Breast epithelium (tissue), 4 donors: Measurements from ENCODE around the gene COL23A1. TPM values are rescaled to one million over a fixed set of nuclear protein-coding genes. Genes with fewer than 3 reads are reported as not detected.

Source experiments
- DNase-seq, 2 donors: peaks; one replicate each; pipeline ENCODE4 v3.0.0-alpha.2; 2019; ENCODE audit warnings: low spot score in 2 of 2
- H3K27ac ChIP-seq, 2 donors: fragments of 200-600 bp; sonication (generic) in 1 of 2; one replicate each; pipeline ENCODE4 v1.5.1; 2016 to 2019; ENCODE audit warnings: mild to moderate bottlenecking in 1 of 2
- H3K27me3 ChIP-seq, 2 donors: fragments of 200-600 bp; sonication (generic) in 1 of 2; one replicate each; pipeline versions ENCODE4 v1.5.1 to v1.6.0; 2017 to 2019; ENCODE audit warnings: control low read depth in 1 of 2, mild to moderate bottlenecking in 1 of 2
- H3K36me3 ChIP-seq: fragments of 200-600 bp; one replicate; pipeline ENCODE4 v1.5.1; 2019
- H3K4me1 ChIP-seq, 2 donors: fragments of 200-600 bp; sonication (generic); one replicate each; pipeline ENCODE4 v1.5.1; 2016 to 2019; ENCODE audit warnings: control low read depth in 1 of 2
- H3K4me3 ChIP-seq, 3 donors: fragments of 200-600 bp; sonication (generic); 1 replicate in 2 of 3; 2 replicates in 1 of 3; pipeline ENCODE4 v1.5.1; 2016 to 2019; ENCODE audit warnings: mild to moderate bottlenecking in 3 of 3, moderate library complexity in 2 of 3
- H3K9me3 ChIP-seq, 2 donors: fragments of 200-600 bp; sonication (generic) in 1 of 2; one replicate each; pipeline ENCODE4 v1.5.1; 2016 to 2019; ENCODE audit warnings: control low read depth in 1 of 2
- POLR2A ChIP-seq: fragments of 450-650 bp; IDR thresholded peaks from one replicate; pipeline ENCODE4 v1.6.1; 2016; ENCODE audit warnings: antibody characterized with exemption, mild to moderate bottlenecking, moderate library complexity
- POLR2AphosphoS5 ChIP-seq, 3 donors: sonication (generic); formaldehyde crosslinking; IDR thresholded peaks; one replicate each; pipeline ENCODE4 v1.6.1; 2017; ENCODE audit warnings: antibody characterized with exemption in 3 of 3
- intact Hi-C: fragments of 100-400 bp; cut with DNase I; formaldehyde crosslinking; loops from one replicate; pipeline ENCODE4 v1.15.1; 2023; ENCODE audit warnings: low total_unique reads
- total RNA-seq, 3 donors: library from RNA; depleted of rRNA; stranded (reverse); fragments of >200 nt; gene quantifications; one replicate each; pipeline ENCODE4 v1.1.0, GENCODE V29; 2016
- TF ChIP-seq, protein P1 (sequence below), 3 donors: fragments of 450-650 bp; IDR thresholded peaks; one replicate each; pipeline ENCODE4 v1.5.1; 2016 to 2017; ENCODE audit warnings: antibody characterized with exemption in 3 of 3, mild to moderate bottlenecking in 3 of 3, moderate library complexity in 3 of 3

Gene COL23A1
- total RNA-seq, 3 donors from 2014 or later: 0.32 to 3.3 (median 2.6) TPM

DNA sequence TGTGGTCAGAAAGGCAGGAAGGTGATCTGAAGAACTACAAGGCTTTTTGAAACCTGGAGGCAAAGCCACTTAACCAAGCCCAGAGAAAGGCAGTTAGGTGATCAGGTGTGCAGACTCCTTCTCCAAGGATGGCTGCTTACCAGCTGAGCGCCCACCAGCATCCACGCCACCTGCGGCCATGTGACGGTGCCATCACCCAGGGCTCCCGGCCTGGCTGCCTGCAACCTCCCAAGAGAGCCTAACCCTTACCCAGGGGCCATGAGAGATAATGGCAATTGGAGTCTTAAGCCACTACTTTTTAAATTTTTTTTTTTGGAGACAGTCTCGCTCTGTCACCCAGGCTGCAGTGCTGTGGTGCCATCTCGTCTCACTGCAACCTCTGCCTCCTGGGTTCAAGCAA is 324.4 kb downstream of the COL23A1 start:
- no peak for DNase-seq
- no peaks in the 10 kb centered on the region for H3K9me3 ChIP-seq
- no peak overlapping the region for H3K27ac ChIP-seq
- no peaks in the 10 kb centered on the region for H3K27me3 ChIP-seq
- TF ChIP-seq POLR2A (no peak), POLR2AphosphoS5 (IDR thresholded peaks at IDR 0.05) (no peak)
- TF ChIP-seq, protein P1, sequence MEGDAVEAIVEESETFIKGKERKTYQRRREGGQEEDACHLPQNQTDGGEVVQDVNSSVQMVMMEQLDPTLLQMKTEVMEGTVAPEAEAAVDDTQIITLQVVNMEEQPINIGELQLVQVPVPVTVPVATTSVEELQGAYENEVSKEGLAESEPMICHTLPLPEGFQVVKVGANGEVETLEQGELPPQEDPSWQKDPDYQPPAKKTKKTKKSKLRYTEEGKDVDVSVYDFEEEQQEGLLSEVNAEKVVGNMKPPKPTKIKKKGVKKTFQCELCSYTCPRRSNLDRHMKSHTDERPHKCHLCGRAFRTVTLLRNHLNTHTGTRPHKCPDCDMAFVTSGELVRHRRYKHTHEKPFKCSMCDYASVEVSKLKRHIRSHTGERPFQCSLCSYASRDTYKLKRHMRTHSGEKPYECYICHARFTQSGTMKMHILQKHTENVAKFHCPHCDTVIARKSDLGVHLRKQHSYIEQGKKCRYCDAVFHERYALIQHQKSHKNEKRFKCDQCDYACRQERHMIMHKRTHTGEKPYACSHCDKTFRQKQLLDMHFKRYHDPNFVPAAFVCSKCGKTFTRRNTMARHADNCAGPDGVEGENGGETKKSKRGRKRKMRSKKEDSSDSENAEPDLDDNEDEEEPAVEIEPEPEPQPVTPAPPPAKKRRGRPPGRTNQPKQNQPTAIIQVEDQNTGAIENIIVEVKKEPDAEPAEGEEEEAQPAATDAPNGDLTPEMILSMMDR (IDR thresholded peaks at IDR 0.05): no peak
- intact Hi-C loops: no loop called here
- no peaks in the 10 kb centered on the region for H3K4me1 ChIP-seq
- no peak overlapping the region for H3K4me3 ChIP-seq
- no peaks in the 10 kb centered on the region for H3K36me3 ChIP-seq

DNA sequence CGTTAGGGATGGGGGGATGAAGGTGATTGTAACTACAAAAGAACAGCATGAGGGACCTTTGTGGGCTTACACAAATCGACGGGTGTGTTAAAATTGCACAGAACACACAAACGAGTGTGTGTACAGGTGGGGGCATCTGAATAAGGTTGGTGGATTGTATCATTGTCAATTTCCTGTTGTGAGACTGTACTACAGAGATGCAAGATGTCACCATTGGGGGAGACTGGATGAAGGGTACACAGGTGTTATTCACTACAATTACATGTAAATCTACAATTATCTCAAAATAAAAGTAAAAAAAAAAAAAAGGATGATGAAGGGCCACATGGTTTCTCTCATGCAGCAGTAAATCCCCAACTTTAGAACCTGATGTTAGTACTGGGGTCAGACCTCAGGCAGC is 326.1 kb downstream of the COL23A1 start:
- no peaks in the 10 kb centered on the region for H3K36me3 ChIP-seq
- no peak overlapping the region for H3K4me3 ChIP-seq
- TF ChIP-seq POLR2A: no peak
- TF ChIP-seq POLR2AphosphoS5 (IDR thresholded peaks at IDR 0.05): no peak
- TF ChIP-seq, protein P1 (IDR thresholded peaks at IDR 0.05): no peak
- H3K4me1 ChIP-seq: no peaks in the 10 kb centered on the region
- no peaks in the 10 kb centered on the region for H3K27me3 ChIP-seq
- intact Hi-C loops: no loop called here
- H3K9me3 ChIP-seq: no peaks in the 10 kb centered on the region
- no peak for DNase-seq
- no peak overlapping the region for H3K27ac ChIP-seq

DNA sequence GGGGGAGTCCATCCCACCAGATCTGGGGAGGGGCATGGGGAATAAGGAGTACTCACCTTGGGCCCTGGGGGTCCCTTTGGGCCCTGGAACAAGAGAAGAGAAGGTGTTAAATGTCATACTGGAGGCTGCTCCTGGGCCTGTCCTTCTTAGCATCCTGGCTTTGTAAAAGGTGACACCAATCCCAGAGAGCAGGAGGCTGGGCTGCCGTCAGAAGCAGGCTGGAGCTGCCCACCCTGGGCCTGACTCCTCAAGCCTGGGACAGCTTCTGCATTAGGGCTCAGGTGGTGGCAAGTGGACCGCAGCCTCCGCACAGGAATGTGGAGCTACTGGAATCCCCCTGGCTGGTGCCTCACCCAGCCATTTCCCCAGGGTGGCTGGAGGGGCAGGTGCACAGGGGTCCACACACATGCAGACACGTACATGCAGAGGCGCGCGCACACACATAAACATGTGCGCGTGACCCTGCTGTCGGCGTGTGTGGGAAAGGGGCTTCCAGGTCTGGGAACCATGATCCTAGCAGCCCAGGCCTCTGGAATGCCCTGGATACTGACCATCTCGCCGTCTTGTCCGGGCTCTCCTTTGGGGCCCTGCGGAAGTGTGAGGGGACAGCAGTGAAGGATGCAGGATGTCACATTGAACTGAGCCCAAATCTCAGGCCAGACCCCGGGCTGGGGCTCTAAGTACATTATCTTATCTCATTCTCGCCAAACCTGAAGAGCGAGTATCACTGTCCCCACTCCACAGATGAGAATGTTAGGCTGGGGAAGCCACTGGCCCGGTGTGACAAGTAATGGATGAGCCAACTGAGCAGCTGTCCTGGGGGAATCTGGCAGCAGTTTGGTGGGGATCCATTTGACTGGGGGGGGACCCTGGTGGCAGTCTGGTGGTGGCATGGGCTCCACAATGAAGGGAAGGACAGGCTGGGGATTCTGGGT is 328.3 kb downstream of the COL23A1 start:
- H3K36me3 ChIP-seq: no peaks in the 10 kb centered on the region
- H3K4me1 ChIP-seq: no peaks in the 10 kb centered on the region
- H3K4me3 ChIP-seq: no peak overlapping the region
- no peak for DNase-seq
- TF ChIP-seq, protein P1 (IDR thresholded peaks at IDR 0.05): no peak
- TF ChIP-seq POLR2A: no peak
- no peak for TF ChIP-seq POLR2AphosphoS5 (IDR thresholded peaks at IDR 0.05)
- intact Hi-C loops: no loop called here
- H3K27ac ChIP-seq: no peak overlapping the region
- H3K27me3 ChIP-seq: no peaks in the 10 kb centered on the region
- H3K9me3 ChIP-seq: no peaks in the 10 kb centered on the region

DNA sequence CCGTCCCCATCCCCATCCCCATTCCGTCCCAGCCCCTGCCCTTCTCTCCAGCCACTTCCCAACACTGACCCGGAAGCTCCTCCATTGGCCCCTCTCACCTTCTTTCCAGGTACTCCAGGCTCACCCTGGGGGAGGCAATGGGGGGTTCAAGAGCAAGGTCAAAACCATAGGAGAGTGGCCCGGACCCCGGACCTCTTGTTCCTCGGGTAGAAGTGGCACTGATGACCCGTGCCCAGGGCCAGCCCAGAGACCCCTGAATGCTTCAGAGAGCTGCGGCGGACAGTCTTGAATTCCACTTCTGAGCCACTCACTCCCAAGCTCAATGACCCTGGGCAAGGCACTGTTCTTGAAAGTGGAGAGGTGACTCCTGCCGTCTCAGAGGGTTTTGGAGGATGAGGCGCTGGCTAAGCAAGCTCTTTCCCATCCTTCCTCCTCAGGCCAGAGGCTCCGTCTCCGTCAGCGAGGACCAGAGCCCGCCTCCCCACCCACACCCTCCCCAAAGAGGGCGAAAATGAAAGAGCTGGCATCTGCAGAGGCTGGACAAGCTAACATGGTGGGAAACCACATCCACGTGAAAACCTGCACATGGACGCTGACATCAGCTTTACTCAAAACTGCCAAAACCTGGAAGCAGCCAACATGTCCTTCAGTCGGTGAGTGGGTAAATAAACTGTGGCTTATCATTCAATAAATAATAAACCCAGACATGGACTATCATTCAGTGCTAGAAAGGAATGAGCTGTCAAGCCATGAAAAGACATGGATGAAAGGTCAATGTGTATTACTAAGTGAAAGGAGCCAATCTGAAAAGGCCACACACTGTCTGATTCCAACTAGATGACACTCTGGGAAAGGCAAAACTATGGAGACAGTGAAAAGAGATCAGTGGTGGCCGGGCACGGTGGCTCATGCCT is 330.3 kb downstream of the COL23A1 start:
- no peaks in the 10 kb centered on the region for H3K4me1 ChIP-seq
- intact Hi-C loops: no loop called here
- TF ChIP-seq, protein P1 (IDR thresholded peaks at IDR 0.05): no peak
- no peak for TF ChIP-seq POLR2AphosphoS5 (IDR thresholded peaks at IDR 0.05)
- TF ChIP-seq POLR2A: no peak
- H3K36me3 ChIP-seq: no peaks in the 10 kb centered on the region
- no peaks in the 10 kb centered on the region for H3K27me3 ChIP-seq
- H3K4me3 ChIP-seq: no peak overlapping the region
- no peak overlapping the region for H3K27ac ChIP-seq
- no peak for DNase-seq
- no peaks in the 10 kb centered on the region for H3K9me3 ChIP-seq
